ENCODE measurements around the gene BCL2L12.

Gene BCL2L12

GRCh38 chr19:49680421-49681351, 15.0 kb downstream of the BCL2L12 start:
- H3K4me3 ChIP-seq (ENCODE audit: low read depth, low read length): peak overlapping the region; percentile 28
- peak; percentile 99 for TF ChIP-seq CTCF (IDR thresholded peaks at IDR 0.05; ENCODE audit: control insufficient read depth, extremely low read depth, insufficient read depth)
- no peak for DNase-seq (ENCODE audit: low read depth)

GRCh38 chr19:49681830-49682229, 16.1 kb downstream of the BCL2L12 start:
- DNase-seq (ENCODE audit: low read depth): no peak
- no peak for TF ChIP-seq CTCF (IDR thresholded peaks at IDR 0.05; ENCODE audit: control insufficient read depth, extremely low read depth, insufficient read depth)

GRCh38 chr19:49682274-49682673, 16.5 kb downstream of the BCL2L12 start:
- no peak for DNase-seq (ENCODE audit: low read depth)
- no peak for TF ChIP-seq CTCF (IDR thresholded peaks at IDR 0.05; ENCODE audit: control insufficient read depth, extremely low read depth, insufficient read depth)
- H3K4me3 ChIP-seq (ENCODE audit: low read depth, low read length): no peak overlapping the region

More at GRCh38 chr19:49681830-49682229, 16.1 kb downstream of the BCL2L12 start:
- H3K4me3 ChIP-seq (ENCODE audit: low read depth, low read length): no peak overlapping the region

- no peak for TF ChIP-seq CTCF (IDR thresholded peaks at IDR 0.05; ENCODE audit: control insufficient read depth, extremely low read depth, insufficient read depth)
- no peak for DNase-seq (ENCODE audit: low read depth)
- no peak overlapping the region for H3K4me3 ChIP-seq (ENCODE audit: low read depth, low read length)
Measured at GRCh38 chr19:49683814-49684250, 18.1 kb downstream of the BCL2L12 start.

- TF ChIP-seq CTCF (IDR thresholded peaks at IDR 0.05; ENCODE audit: control insufficient read depth, extremely low read depth, insufficient read depth): peak; percentile 67
- no peak overlapping the region for H3K4me3 ChIP-seq (ENCODE audit: low read depth, low read length)
- no peak for DNase-seq (ENCODE audit: low read depth)
Measured at GRCh38 chr19:49684251-49684982, 18.7 kb downstream of the BCL2L12 start.

GRCh38 chr19:49684983-49685553, 19.3 kb downstream of the BCL2L12 start:
- no peak for TF ChIP-seq CTCF (IDR thresholded peaks at IDR 0.05; ENCODE audit: control insufficient read depth, extremely low read depth, insufficient read depth)
- DNase-seq (ENCODE audit: low read depth): no peak
- no peak overlapping the region for H3K4me3 ChIP-seq (ENCODE audit: low read depth, low read length)
